Lower leg skin (tissue), 4 donors: ENCODE results near the gene RRAGC. TPM values are rescaled to one million over a fixed set of nuclear protein-coding genes. Genes with fewer than 3 reads are reported as not detected.

Experiments used
- DNase-seq, 2 donors: peaks; one replicate each; pipeline ENCODE4 v3.0.0-alpha.2; 2019; ENCODE audit warnings: low spot score in 2 of 2
- H3K4me3 ChIP-seq: fragments of 200-600 bp; sonication (generic); 2 replicates; pipeline ENCODE4 v1.5.1; 2017; ENCODE audit warnings: mild to moderate bottlenecking, low read depth; ENCODE audit not compliant: poor library complexity, severe bottlenecking
- CTCF ChIP-seq, 3 donors: fragments of 450-650 bp; IDR thresholded peaks; one replicate each; pipeline ENCODE4 v1.5.1; 2016; ENCODE audit warnings: antibody characterized with exemption in 3 of 3, mild to moderate bottlenecking in 3 of 3, moderate library complexity in 2 of 3
- POLR2A ChIP-seq, 2 donors: fragments of 450-650 bp; IDR thresholded peaks; one replicate each; pipeline ENCODE4 v1.6.1; 2016 to 2017; ENCODE audit warnings: antibody characterized with exemption in 2 of 2, mild to moderate bottlenecking in 1 of 2, moderate library complexity in 1 of 2
- WGBS, 2 donors: methylation state at CpG; one replicate each; pipeline ENCODE4 v1.1.5; 2018; 5-methylcytosine and 5-hydroxymethylcytosine counted together
- intact Hi-C: fragments of 100-400 bp; cut with DNase I; formaldehyde crosslinking; loops from one replicate; pipeline ENCODE4 v1.15.0; 2023; ENCODE audit warnings: low total_unique reads
- total RNA-seq, 4 donors: library from RNA; depleted of rRNA; stranded (reverse); fragments of >200 nt; gene quantifications; one replicate each; pipeline ENCODE4 v1.1.0, GENCODE V29; 2016

Gene RRAGC
- total RNA-seq, 4 donors from 2014 or later = 19.5 to 27.7 (median 21.6) TPM

DNA sequence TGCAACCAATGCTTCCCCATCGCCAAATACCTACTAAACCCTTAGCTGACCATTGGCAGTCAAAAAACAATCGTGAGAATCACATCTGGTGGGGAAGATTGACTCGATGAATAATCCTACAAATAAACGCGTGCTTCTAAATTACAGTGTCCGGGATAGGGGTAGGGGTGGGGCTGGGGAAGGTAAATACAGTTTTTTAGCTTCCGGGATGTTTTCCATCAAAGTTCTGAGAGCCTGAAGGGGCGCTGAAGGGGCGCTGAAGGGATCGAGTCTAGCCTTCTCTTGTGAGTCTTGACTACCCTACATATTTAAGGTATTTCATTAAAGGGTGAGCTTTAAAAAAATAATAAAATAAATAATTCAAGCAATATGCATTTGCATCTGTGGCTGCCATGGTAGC is 40.5 kb downstream of the RRAGC start:
- intact Hi-C loops = loop anchor here (10.0 kb wide), 1 partner anchor 784 kb away; no protein-coding TSS in a partner anchor
- 35 to 47% methylated on average over 10 of the region's 10 CpGs for WGBS, 2 donors

GRCh38 chr1:38818175-38818976 is 41.2 kb downstream of the RRAGC start:
- intact Hi-C loops = loop anchor here (10.0 kb wide), 1 partner anchor 784 kb away; no protein-coding TSS in a partner anchor
- 1 to 2% methylated on average over 40 to 68 of the region's 70 CpGs for WGBS, 2 donors
- DNase-seq = no peak
- no peak overlapping the region for H3K4me3 ChIP-seq
- TF ChIP-seq CTCF (IDR thresholded peaks at IDR 0.05) (no peak), POLR2A (IDR thresholded peaks at IDR 0.05) (no peak)

More for the DNA sequence above, 40.5 kb downstream of the RRAGC start:
- TF ChIP-seq POLR2A (IDR thresholded peaks at IDR 0.05) = no peak
- TF ChIP-seq CTCF (IDR thresholded peaks at IDR 0.05) = no peak
- no peak overlapping the region for H3K4me3 ChIP-seq
- no peak for DNase-seq

DNA sequence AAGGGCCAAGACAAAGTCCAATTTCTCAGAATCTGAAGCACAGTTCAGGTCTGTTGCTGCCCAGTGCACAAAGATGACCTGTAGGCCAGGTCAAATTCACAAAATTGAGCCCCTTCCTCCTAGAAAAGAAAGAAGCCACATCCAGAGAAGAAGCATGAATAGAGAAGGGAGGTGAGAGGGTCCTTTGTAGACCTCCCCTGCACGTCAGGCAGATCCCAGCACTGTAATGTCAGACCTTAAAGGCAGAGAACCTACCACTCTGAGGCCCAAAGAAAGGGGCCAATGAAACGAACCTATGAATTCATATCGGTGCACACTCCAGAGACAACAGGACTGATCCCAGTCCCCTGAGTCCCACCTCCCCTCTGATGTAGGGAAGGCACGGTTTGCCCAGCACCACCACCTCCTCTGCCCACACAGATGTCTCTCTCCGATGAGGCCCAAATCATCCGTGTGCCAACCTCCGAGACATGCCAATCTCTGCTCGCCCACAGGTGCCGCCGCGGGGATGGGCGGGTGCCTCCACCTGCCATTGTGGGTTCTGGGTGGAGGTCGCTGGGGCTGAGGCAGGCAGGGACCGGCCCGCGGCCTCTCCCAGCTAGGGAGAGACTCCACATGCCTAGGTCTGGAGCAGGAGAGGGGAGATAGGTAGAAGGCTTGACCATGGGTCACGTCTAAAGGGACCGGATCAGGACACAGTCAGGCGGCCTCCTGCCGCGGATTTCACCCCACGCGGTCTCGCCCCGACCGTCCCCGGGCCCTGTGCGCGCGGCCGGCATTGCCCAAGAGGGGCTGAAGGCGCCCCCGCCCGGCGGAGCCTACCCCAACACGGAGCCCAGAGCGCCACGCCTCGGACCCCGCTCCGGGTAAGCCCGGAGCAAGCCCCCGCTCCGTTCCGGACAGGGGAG is 42.1 kb downstream of the RRAGC start:
- DNase-seq = no peak
- TF ChIP-seq CTCF (IDR thresholded peaks at IDR 0.05) (no peak), POLR2A (IDR thresholded peaks at IDR 0.05) (no peak)
- H3K4me3 ChIP-seq = no peak overlapping the region
- intact Hi-C loops = loop anchor here (10.0 kb wide), 1 partner anchor 783 kb away; no protein-coding TSS in a partner anchor
- 33% methylated on average over 33 to 37 of the region's 45 CpGs for WGBS, 2 donors

DNA sequence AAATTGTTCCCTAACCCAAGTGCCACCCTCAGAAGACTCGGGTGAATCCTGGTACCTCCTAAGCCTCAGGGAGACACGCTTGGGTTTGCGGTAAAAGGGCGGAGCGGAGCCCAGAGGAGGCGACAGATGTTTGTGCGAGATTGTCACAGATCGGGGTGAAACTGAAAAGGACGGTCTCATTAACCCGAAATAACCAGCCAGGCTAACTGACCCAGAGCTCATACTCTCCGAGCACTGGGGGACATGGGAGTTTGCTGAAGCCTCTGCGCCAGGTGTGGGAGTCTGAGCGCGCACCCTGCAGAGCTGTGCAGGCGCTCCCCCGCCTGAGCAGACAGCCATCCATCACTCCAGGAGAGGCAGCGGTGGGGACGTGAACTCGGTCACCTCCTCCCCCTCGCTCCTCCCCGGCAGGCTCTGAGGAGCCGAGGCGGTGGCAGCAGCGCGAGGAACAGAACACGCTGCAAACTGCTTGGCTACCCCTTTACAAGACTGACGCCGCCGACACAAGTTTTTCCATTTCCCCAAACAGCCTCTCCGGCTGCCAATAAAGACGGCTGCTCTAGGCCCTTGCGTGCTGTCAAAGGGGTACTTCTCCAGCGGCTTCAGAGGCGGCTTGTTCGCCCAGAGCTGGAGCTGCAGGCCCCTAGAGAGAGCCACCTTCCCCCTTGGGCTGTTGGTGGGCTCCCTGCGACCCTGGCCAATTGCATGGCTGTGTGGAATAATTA is 43.5 kb downstream of the RRAGC start:
- no peak overlapping the region for H3K4me3 ChIP-seq
- intact Hi-C loops = loop anchor here (10.0 kb wide), 1 partner anchor 781 kb away; no protein-coding TSS in a partner anchor
- 8 to 14% methylated on average over 26 to 31 of the region's 36 CpGs for WGBS, 2 donors
- TF ChIP-seq CTCF (IDR thresholded peaks at IDR 0.05) (no peak), POLR2A (IDR thresholded peaks at IDR 0.05) (no peak)
- DNase-seq = no peak

GRCh38 chr1:38814984-38815464 is 44.5 kb downstream of the RRAGC start:
- DNase-seq = no peak
- H3K4me3 ChIP-seq = no peak overlapping the region
- TF ChIP-seq CTCF (IDR thresholded peaks at IDR 0.05) (no peak), POLR2A (IDR thresholded peaks at IDR 0.05) (no peak)
- WGBS, 2 donors = 86 to 90% methylated on average over 1 of the region's 1 CpG
- intact Hi-C loops = loop anchor here (10.0 kb wide), 1 partner anchor 780 kb away; no protein-coding TSS in a partner anchor
